ENCODE results near the gene EXOC5. TPM values are rescaled to one million over a fixed set of nuclear protein-coding genes. Genes with fewer than 3 reads are reported as not detected.

Gene EXOC5
- total RNA-seq, 1 donor from 2014 or later: 88.6 TPM

DNA sequence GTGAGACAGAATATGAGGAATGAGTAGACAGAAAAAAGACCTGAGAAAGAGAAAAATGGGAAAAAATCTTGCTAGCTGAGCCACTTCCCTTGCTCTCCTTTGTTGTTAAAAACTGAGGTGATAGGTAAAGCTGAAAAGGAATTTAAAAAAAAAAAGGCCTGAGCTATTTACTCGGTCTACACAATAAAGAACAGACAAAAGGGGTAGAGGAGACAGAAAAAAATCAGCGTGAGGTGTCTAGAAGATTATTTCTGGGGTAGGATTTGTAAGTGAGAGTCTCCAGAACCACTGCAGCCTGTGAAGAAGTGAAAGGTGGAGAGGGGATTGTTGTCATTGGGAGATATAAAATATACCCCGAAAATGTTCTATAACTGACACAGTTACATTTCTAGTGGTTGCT is 98.8 kb downstream of the EXOC5 start:
- no peak for DNase-seq (ENCODE audit: low spot score)

DNA sequence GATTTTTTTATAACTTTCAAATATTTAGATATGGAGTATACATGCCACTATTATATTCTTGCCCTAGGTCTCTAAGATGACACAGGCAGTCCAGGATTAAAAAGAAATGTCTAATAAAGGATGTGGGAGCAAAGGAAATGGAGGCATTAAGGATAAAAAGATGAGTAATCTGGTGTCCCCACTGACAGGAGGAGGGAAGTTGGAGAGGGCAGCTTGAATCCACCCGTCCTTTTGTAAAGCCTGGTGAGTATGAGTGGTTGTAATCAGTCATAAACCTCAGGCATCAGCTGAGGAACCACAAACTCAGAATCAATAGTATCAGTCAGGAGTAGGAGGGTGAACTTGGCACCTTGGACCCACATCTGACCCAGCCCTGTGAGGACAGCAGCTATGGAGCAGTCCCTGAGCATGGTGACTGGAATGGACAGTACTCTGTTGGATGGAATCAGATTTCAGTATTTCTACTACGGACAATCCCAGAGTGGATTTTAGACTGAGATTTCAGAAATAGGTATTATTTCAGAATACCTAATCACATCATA is 100.5 kb downstream of the EXOC5 start:
- DNase-seq (ENCODE audit: low spot score): no peak

DNA sequence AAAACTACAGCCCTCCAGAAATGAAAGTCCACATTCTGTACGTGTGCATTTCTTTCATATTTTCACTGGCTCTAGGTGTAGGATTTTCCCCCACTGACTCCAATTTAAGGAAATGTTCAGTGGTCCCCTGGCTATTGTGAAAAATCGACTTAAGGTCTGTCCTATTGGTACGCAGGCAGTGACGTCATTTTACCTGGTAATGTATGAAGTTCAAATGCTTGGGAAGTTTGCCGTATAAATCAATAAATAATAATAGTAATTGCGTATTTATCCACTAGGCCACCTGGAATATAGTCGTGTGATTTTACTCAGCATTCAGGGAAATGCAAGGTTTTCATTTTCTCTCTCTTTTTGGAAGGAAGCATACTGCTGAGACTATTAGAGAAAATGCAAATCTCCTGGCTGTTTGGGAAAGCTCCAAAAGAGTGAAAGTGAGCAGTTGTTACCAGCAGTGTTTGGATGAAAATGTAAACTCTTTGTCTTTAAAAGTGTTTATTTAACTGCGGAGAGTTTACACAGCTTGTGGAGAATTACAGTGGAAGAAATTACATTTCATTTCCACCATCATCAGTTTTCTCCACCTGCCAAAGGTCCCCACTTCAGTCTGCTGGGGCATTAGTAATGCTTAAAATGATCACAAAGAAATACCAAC is 107.0 kb downstream of the EXOC5 start:
- no peak for DNase-seq (ENCODE audit: low spot score)

DNA sequence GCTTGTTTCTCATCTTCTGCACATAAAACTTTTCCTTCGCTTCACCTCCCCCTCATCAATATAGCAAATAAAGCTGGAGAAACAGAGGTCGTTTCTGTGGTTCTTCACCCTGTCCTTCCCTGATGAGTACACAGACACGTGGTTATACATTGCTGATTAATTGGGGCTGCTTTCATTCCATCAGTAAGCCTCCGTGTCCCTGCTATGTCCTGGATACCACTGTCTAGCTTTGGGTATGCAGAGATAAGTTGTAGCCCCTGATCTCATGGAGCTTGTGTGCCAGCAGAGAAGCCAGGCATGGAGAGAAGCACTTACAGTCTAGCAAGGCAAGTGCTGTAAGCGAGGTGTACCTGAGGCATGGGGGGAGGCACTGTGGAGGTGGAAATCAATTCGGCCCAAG is 108.4 kb downstream of the EXOC5 start:
- DNase-seq (ENCODE audit: low spot score): no peak

DNA sequence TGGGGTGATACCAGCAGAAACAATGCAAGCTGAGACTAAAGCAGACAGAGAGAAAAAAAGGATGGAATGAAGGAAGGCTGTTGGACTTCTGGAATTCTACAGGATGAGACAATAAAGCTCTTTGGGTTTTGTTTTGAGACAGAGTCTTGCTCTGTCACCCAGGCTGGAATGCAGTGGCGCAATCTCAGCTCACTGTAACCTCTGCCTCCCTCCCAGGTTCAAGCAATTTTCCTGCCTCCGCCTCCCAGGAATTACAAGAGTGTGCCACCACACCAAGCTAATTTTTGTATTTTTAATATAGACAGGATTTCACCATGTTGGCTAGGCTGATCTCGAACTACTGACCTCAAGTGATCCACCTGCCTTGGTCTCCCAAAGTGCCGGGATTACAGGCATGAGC is 115.4 kb downstream of the EXOC5 start:
- no peak for DNase-seq (ENCODE audit: low spot score)

Other genes starting within 250 kb of the EXOC5 start
- 23.8 TPM for gene AP5M1, start 66 bp upstream of the EXOC5 start, total RNA-seq (ENCODE audit: insufficient read depth, low replicate concordance)
- 26.0 TPM for gene NAA30, start 121.7 kb upstream of the EXOC5 start, total RNA-seq (ENCODE audit: insufficient read depth, low replicate concordance)
- 2.2 TPM for gene CCDC198, start 225.0 kb upstream of the EXOC5 start, total RNA-seq (ENCODE audit: insufficient read depth, low replicate concordance)

Measured in umbilical cord (tissue), 2 donors.